HG03095 (cell line): ENCODE results near the gene TMEM200A.

Experiments used
- ATAC-seq: cut with Tn5 transposase; IDR thresholded peaks from one replicate; pipeline ENCODE4 v1.9.1; 2021; ENCODE audit warnings: moderate library complexity; ENCODE audit not compliant: unreplicated experiment

Gene TMEM200A

GRCh38 chr6:130421585-130421984 lies 55.8 kb downstream of the TMEM200A start:
- ATAC-seq = no peak

- no peak for ATAC-seq
Observed at GRCh38 chr6:130423044-130423443, 57.2 kb downstream of the TMEM200A start.

- ATAC-seq = no peak
Observed at GRCh38 chr6:130424710-130425109, 58.9 kb downstream of the TMEM200A start.

- ATAC-seq = no peak
Observed at GRCh38 chr6:130425537-130425936, 59.7 kb downstream of the TMEM200A start.

GRCh38 chr6:130426066-130426721 lies 60.4 kb downstream of the TMEM200A start:
- ATAC-seq = no peak

GRCh38 chr6:130431346-130431852 lies 65.6 kb downstream of the TMEM200A start:
- no peak for ATAC-seq

- no peak for ATAC-seq
Observed at GRCh38 chr6:130432838-130433237, 67.0 kb downstream of the TMEM200A start.

- ATAC-seq = no peak
Observed at GRCh38 chr6:130434174-130434873, 68.5 kb downstream of the TMEM200A start.

GRCh38 chr6:130435181-130435580 lies 69.4 kb downstream of the TMEM200A start:
- no peak for ATAC-seq

GRCh38 chr6:130437961-130438360 lies 72.1 kb downstream of the TMEM200A start:
- no peak for ATAC-seq

- ATAC-seq = no peak
Observed at GRCh38 chr6:130447374-130447773, 81.6 kb downstream of the TMEM200A start.

GRCh38 chr6:130452336-130452735 lies 86.5 kb downstream of the TMEM200A start:
- no peak for ATAC-seq

- no peak for ATAC-seq
Observed at GRCh38 chr6:130453230-130453629, 87.4 kb downstream of the TMEM200A start.

GRCh38 chr6:130457605-130458004 lies 91.8 kb downstream of the TMEM200A start:
- ATAC-seq = no peak

GRCh38 chr6:130459316-130459715 lies 93.5 kb downstream of the TMEM200A start:
- ATAC-seq = no peak

- no peak for ATAC-seq
Observed at GRCh38 chr6:130460934-130461333, 95.1 kb downstream of the TMEM200A start.

GRCh38 chr6:130466052-130466747 lies 100.4 kb downstream of the TMEM200A start:
- ATAC-seq = no peak

- ATAC-seq = no peak
Observed at GRCh38 chr6:130466748-130467061, 100.9 kb downstream of the TMEM200A start.

- no peak for ATAC-seq
Observed at GRCh38 chr6:130467146-130468050, 101.6 kb downstream of the TMEM200A start.

- no peak for ATAC-seq
Observed at GRCh38 chr6:130470766-130471165, 104.9 kb downstream of the TMEM200A start.

GRCh38 chr6:130473886-130474285 lies 108.1 kb downstream of the TMEM200A start:
- no peak for ATAC-seq
